Epithelial cell of proximal tubule (primary cell): Measurements from ENCODE around the gene SEZ6. TPM values are rescaled to one million over a fixed set of nuclear protein-coding genes. Genes with fewer than 3 reads are reported as not detected.

ENCODE experiments used
- DNase-seq: peaks from one replicate; pipeline ENCODE4 v3.0.0-alpha.2; 2011; ENCODE audit warnings: low read depth
- H3K4me3 ChIP-seq: 2 replicates; pipeline ENCODE4 v1.5.1; 2011; ENCODE audit warnings: low read depth, mild to moderate bottlenecking, low read length
- total RNA-seq: library from RNA; depleted of rRNA; stranded (reverse); fragments of >200 nt; gene quantifications from 2 replicates; pipeline ENCODE4 v1.2.3, GENCODE V29; 2015
- TF ChIP-seq, protein P1 (sequence below): conservative IDR thresholded peaks from 2 replicates; pipeline ENCODE4 v1.5.1; 2012; ENCODE audit warnings: low read depth, mild to moderate bottlenecking, low read length

Gene SEZ6
- total RNA-seq, 1 donor from 2014 or later, result not detected

DNA sequence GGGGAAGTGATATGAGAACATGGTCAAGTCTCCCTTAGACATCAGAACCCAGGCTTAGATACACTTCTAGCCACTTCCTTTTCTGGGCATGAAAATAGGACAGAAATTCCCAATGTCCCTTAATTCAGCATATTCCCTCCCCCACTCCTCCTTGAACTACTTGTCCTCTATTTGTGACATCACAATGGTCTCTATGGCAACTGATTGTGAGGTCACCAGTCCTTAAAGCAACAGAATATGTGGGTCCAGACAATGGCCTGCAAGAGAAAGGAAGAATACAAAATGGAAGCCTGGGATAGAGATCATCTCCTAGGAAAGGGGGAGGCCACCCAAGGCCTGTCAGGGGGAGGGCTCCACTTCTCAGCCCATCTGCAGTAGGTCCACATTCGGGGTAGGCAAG lies 6.7 kb upstream of the SEZ6 start:
- no peak for DNase-seq
- H3K4me3 ChIP-seq, result no peak overlapping the region
- TF ChIP-seq, protein P1, sequence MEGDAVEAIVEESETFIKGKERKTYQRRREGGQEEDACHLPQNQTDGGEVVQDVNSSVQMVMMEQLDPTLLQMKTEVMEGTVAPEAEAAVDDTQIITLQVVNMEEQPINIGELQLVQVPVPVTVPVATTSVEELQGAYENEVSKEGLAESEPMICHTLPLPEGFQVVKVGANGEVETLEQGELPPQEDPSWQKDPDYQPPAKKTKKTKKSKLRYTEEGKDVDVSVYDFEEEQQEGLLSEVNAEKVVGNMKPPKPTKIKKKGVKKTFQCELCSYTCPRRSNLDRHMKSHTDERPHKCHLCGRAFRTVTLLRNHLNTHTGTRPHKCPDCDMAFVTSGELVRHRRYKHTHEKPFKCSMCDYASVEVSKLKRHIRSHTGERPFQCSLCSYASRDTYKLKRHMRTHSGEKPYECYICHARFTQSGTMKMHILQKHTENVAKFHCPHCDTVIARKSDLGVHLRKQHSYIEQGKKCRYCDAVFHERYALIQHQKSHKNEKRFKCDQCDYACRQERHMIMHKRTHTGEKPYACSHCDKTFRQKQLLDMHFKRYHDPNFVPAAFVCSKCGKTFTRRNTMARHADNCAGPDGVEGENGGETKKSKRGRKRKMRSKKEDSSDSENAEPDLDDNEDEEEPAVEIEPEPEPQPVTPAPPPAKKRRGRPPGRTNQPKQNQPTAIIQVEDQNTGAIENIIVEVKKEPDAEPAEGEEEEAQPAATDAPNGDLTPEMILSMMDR, result no peak

DNA sequence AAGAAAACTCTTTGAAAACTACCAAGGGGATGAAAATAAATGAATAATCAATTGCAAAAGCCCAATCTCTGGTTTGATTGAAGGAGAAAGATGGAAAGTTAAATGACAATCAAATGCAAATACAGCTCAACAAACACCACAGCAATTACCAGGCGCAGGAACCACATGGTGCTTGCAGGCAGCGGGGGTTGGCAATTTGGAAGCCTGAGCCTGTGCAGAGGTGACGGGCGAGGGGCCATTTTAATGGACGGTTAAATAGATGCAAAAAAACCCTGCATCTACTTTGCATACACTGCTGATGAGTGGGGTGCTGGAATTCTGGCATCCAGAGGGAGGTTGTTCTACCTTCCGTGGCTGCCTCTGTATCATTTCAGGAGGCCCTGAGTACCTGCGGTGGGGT lies 4.8 kb upstream of the SEZ6 start:
- no peak overlapping the region for H3K4me3 ChIP-seq

DNA sequence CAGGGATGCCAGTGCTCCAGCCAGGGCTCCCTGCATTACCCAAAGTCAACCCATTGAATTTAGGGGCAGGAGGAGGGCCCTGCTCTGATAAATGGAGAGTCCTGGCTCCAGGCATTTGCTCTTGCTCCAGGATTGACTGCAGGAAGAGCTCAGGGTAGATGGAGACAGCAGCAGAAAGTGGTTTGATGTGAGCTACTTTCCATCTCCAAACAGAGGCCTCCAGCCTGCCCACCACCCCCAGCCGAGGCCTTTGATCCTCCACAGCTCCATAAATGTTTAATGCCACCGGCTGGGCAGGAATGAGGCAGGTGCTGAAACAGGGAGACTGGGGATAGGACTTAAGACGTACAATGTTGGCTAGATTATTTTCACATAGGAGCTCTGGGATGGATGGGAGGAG lies 4.3 kb upstream of the SEZ6 start:
- H3K4me3 ChIP-seq, result no peak overlapping the region
- TF ChIP-seq, protein P1, result no peak

More for the DNA sequence above, 4.8 kb upstream of the SEZ6 start:
- DNase-seq, result no peak
- TF ChIP-seq, protein P1, result no peak

DNA sequence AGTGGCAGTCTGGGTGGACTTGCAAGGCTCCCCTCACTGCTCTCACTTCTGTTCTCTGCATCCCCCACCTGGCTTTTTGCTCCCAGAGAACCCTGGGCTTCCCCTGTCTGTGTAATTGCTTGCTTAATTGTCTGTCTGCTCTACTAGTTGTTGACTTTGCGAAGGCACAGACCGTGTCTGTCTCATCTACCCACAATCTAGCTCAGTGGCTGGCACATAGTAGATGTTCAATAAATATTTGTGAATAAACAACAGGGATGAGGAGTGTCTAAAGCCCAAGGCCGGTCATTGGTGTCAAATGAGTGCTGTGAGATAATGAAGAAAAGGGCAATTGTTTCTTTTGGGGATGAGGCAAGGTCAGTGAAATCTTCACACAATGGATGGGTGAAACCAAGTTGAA lies 2.8 kb upstream of the SEZ6 start:
- no peak for DNase-seq
- TF ChIP-seq, protein P1, result no peak

More for the DNA sequence above, 4.3 kb upstream of the SEZ6 start:
- no peak for DNase-seq

DNA sequence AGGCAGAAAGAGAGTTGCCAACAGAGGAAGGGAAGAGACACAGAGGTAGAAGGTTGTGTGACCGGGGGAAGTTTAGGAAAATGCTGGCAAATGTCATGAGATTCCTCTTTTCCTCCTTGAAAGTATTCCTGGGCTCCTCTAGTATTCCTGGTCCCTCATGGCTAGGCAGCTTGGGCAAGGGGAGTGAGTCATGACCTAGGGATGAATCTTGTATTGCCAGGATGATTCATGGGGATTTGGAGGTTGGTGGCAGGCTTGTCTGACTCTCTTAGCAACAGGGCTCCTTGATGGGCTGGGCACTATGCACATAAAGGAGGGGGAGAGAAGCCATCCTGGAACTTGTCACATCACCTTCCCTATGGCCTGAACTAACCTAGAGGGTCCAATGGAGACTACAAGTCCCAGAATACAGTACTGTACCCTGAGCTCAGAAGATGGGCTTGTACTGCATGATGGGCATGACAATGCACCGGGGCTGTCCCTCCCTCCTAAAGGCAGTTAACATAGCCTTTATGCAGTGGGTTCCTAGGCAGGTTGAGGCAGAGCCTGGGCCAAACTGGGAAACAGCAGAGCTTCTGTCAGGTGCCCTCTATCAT lies 2.1 kb upstream of the SEZ6 start:
- peak; percentile 36 for DNase-seq
- no peak overlapping the region for H3K4me3 ChIP-seq
- TF ChIP-seq, protein P1, result no peak

More for the DNA sequence above, 2.8 kb upstream of the SEZ6 start:
- H3K4me3 ChIP-seq, result no peak overlapping the region

DNA sequence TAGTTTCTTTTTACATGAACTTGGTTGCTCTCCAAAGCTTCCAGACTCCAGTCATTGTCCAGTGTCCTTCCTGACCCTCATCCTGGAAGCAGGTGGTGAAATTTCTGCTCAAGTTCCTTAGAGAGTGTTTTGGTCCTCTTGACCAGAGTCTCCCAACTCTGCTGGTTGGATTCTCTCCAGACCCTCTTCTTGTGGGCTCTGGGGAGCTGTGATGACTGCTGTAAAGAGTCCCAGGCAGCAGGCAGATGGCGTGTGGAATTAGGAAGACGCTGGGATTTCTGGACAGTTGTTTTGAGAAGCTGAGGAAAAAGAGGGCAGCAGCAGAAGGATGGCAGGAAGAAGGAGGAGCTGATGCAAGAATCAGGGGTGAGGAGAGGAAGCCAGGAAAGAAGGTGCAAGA lies 1.6 kb upstream of the SEZ6 start:
- H3K4me3 ChIP-seq, result no peak overlapping the region
- TF ChIP-seq, protein P1, result no peak
- DNase-seq, result no peak

DNA sequence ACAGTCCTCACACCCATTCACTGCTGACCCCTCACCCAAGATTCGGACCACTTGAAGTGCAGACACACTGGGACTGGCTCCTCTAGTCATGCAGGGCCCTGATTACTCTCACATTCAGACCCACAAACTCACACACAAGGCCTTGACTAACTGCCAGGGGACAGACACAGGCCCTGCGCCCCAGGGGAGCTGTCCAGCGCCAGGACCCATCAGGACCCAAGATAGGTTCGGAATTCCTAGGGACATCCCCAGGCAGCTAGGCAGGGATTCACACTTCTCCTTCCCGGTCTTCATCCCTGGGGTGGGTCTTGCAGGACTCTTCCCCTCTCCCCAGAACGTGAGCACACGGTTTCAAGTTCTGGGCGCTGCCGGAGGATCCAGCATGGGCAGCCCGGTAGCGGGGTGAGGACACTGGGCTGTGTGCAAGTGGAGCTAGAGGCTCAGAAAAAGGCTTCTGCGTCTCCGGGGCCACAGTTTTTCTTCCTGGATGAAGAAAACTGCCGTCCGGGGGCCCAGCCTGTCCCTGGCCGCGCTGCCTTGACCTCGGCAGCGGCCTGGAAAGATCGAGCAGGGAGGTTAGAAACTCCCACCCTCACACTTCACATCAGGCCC lies 1.6 kb downstream of the SEZ6 start:
- DNase-seq, result no peak
- TF ChIP-seq, protein P1, result no peak
- H3K4me3 ChIP-seq, result no peak overlapping the region
